Stomach (tissue), 9 donors: ENCODE measurements around the gene CLUH. TPM values are rescaled to one million over a fixed set of nuclear protein-coding genes. Genes with fewer than 3 reads are reported as not detected.
A peak's percentile ranks its signal among the peaks of the same experiment; 100 is the strongest.

Source experiments
- DNase-seq, 2 donors: peaks; one replicate each; pipeline versions ENCODE4 v3.0.0 to v3.0.0-alpha.2; 2013 to 2019
- H3K27ac ChIP-seq, 5 donors: fragments of 200-600 bp in 4 of 5; sonication (generic) in 4 of 5; one replicate each; pipeline ENCODE4 v1.5.1; 2013 to 2019; ENCODE audit warnings: mild to moderate bottlenecking in 1 of 5, moderate library complexity in 1 of 5
- H3K27me3 ChIP-seq, 3 donors: fragments of 200-600 bp; sonication (generic); one replicate each; pipeline ENCODE4 v1.5.1; 2017 to 2019; ENCODE audit warnings: mixed run types in 1 of 3
- H3K36me3 ChIP-seq, 4 donors: fragments of 200-600 bp; sonication (generic); 1 replicate in 3 of 4; 2 replicates in 1 of 4; pipeline ENCODE4 v1.5.1; 2016 to 2019
- H3K4me1 ChIP-seq, 4 donors: fragments of 200-600 bp; sonication (generic); one replicate each; pipeline ENCODE4 v1.5.1; 2016 to 2019
- H3K4me3 ChIP-seq, 4 donors: fragments of 200-600 bp; sonication (generic) in 3 of 4; one replicate each; pipeline ENCODE4 v1.5.1; 2016 to 2019; ENCODE audit warnings: mild to moderate bottlenecking in 1 of 4
- H3K9me3 ChIP-seq, 4 donors: fragments of 200-600 bp; sonication (generic); one replicate each; pipeline ENCODE4 v1.5.1; 2016 to 2019
- CTCF ChIP-seq, 7 experiments: fragments of 450-650 bp in 4 of 7; fragments of 200-600 bp in 3 of 7; sonication (generic) in 3 of 7; IDR thresholded peaks; one replicate each; pipeline ENCODE4 v1.5.1; 2016 to 2019; ENCODE audit warnings: antibody characterized with exemption in 7 of 7, control low read depth in 2 of 7, mild to moderate bottlenecking in 1 of 7
- EP300 ChIP-seq: sonication (generic); formaldehyde crosslinking; IDR thresholded peaks from one replicate; pipeline ENCODE4 v1.6.1; 2017; ENCODE audit warnings: antibody characterized with exemption
- POLR2A ChIP-seq, 4 donors: fragments of 450-650 bp; IDR thresholded peaks; one replicate each; pipeline ENCODE4 v1.6.1; 2016; ENCODE audit warnings: antibody characterized with exemption in 4 of 4, control low read depth in 2 of 4, mild to moderate bottlenecking in 1 of 4, moderate library complexity in 1 of 4
- POLR2AphosphoS5 ChIP-seq, 3 donors: sonication (generic); formaldehyde crosslinking; IDR thresholded peaks; one replicate each; pipeline ENCODE4 v1.6.1; 2016; ENCODE audit warnings: antibody characterized with exemption in 3 of 3
- WGBS, 5 donors: extraction: QIAGEN DNeasy Blood & Tissue Kit in 3 of 5; methylation state at CpG; one replicate each; pipeline versions ENCODE4 v1.1.5 to v1.1.7; 2013 to 2018; 5-methylcytosine and 5-hydroxymethylcytosine counted together
- intact Hi-C: fragments of 100-400 bp; cut with DNase I; formaldehyde crosslinking; loops from one replicate; pipeline ENCODE4 v1.15.1; 2023; ENCODE audit warnings: low total_unique reads
- polyA plus RNA-seq, 3 donors: library from polyadenylated mRNA; stranded (reverse); fragments of 200-250 nt; gene quantifications; one replicate each; pipeline ENCODE4 v1.2.3, GENCODE V29; 2013
- total RNA-seq, 5 donors: library from RNA; depleted of rRNA; stranded (reverse); fragments of >200 nt; gene quantifications; one replicate each; pipeline versions ENCODE4 v1.1.0 to v1.2.3, GENCODE V29; 2014 to 2016
- donor health status: healthy with polysubstance abuse.
- donor health status: Bipolar disorder and iron deficiency.
- donor health status: healthy.

The CLUH gene
- total and polyA plus RNA-seq, 8 donors: 17.6 to 417 (median 45.6) TPM

DNA sequence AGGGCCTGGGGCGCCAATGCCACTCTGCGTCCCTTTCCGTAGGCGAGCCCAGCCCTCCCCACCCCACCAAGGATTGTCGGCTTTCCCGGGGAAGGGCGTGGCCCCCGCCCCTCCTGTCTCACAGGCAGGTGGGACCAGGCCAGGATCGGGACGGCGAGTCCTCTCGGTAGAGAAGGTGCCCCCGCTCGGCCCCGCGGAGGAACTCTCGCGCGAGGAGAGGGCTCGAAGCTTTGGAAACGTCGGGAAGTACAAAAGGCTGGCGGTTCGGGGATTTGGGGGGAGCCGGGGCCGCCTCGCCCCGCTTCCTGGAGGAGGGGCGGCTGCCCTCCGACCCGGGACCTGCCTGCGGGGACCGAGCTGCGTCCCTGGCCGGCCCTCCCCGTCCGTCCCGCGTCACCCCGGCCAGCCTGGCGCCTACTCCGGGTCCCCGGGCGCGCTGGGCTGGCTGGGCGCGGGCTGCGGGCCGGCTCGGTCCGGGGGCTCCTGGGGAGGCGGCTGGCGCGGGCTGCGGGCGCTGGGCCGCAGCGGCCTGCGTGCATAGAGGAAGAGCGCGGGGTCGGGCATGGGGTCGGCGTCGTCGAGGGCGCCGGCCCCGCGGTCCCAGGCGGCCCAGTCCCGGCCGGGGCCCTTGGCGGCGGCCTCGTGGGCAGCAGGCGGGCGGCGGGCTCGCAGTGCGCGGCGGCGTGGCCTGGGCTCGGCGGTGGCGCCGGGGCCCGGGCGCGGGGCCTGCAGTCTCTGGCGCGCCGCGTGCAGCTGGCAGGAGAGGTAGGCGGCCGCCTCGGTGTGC is 12.6 kb upstream of the CLUH start:
- Histone ChIP-seq H3K36me3 (no peaks in the 10 kb centered on the region), H3K9me3 (no peaks in the 10 kb centered on the region), H3K27ac (peak overlapping the region in 2 of 5 donors; percentile 26 to 58), H3K4me3 (peak overlapping the region; percentile 29 to 50 (median 38)), H3K4me1 (peaks cover 12 to 21% (median 13%) of the 10 kb centered on the region in 4 donors), H3K27me3 (peaks cover 0 to 73% (median 38%) of the 10 kb centered on the region in 3 donors)
- 2 to 5% (median 3%) methylated on average over 11 to 98 of the region's 98 CpGs for WGBS, 5 donors
- intact Hi-C loops: no loop called here
- DNase-seq: peak in 1 of 2 donors; percentile 86
- no peak for TF ChIP-seq POLR2AphosphoS5 (IDR thresholded peaks at IDR 0.05)

GRCh38 chr17:2723505-2723996 is 12.0 kb upstream of the CLUH start:
- intact Hi-C loops: no loop called here
- DNase-seq: peak in 1 of 2 donors; percentile 60
- H3K27me3 ChIP-seq: peaks cover 0 to 73% (median 38%) of the 10 kb centered on the region in 3 donors
- peaks cover 12 to 21% (median 13%) of the 10 kb centered on the region in 4 donors for H3K4me1 ChIP-seq
- no peaks in the 10 kb centered on the region for H3K36me3 ChIP-seq
- peak overlapping the region; percentile 29 to 50 (median 38) for H3K4me3 ChIP-seq
- peak overlapping the region in 2 of 5 donors; percentile 26 to 58 for H3K27ac ChIP-seq
- TF ChIP-seq CTCF (IDR thresholded peaks at IDR 0.05) (no peak), EP300 (no peak), POLR2AphosphoS5 (IDR thresholded peaks at IDR 0.05) (no peak), POLR2A (IDR thresholded peaks at IDR 0.05) (no peak)
- H3K9me3 ChIP-seq: no peaks in the 10 kb centered on the region
- 10 to 23% (median 19%) methylated on average over 2 to 18 of the region's 18 CpGs for whole genome bisulfite sequencing, 5 donors

DNA sequence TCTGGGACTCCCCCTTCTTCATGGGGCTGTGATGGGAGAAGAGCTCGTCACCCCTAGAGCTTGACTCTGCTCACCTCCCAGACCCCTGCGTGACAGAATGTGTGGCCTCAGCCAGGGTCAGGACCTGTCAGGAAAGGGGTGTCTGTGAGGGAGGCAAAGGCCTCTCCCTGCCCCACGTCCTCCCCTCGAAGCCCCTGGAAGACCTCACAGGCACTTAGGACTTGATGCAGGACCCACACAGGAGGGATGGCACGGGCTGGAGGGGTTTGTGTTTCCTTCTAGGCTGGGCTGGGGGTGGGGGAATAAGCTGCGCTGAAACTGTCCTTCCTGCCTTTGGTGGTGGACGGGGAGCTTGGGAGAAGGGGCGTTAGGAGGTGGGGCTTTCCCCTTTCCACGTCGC is 11.0 kb upstream of the CLUH start:
- H3K27me3 ChIP-seq: peaks cover 0 to 64% (median 38%) of the 10 kb centered on the region in 3 donors
- H3K4me3 ChIP-seq: no peak overlapping the region
- H3K4me1 ChIP-seq: peaks cover 12 to 21% (median 13%) of the 10 kb centered on the region in 4 donors
- H3K9me3 ChIP-seq: no peaks in the 10 kb centered on the region
- 63 to 77% (median 72%) methylated on average over 10 of the region's 10 CpGs for WGBS, 5 donors
- intact Hi-C loops: no loop called here
- no peak overlapping the region for H3K27ac ChIP-seq
- DNase-seq: peak in 1 of 2 donors; percentile 4
- no peaks in the 10 kb centered on the region for H3K36me3 ChIP-seq
- TF ChIP-seq EP300: no peak
- no peak for TF ChIP-seq POLR2A (IDR thresholded peaks at IDR 0.05)
- no peak for TF ChIP-seq POLR2AphosphoS5 (IDR thresholded peaks at IDR 0.05)
- no peak for TF ChIP-seq CTCF (IDR thresholded peaks at IDR 0.05)

DNA sequence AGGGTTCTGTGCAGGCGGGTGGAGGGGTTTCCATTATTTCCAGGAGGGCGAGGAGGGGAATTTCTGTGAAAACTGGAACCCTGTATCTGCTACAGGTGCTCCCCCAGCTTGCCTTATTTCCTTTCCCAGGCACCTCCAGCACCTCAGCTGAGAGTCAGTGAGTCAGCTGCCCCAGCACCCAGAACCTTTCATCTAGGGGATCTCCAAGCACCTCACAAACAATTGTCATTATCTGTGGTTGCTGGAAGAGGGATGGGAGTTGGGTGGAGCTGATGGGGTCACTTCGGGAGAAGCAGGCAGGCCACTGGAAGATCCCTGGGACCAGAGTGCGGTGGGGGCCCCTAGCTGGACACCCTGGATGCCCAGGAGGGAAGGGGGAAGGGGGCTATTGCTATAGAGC is 10.0 kb upstream of the CLUH start:
- WGBS, 5 donors: 58 to 70% (median 62%) methylated on average over 4 of the region's 4 CpGs
- TF ChIP-seq CTCF (IDR thresholded peaks at IDR 0.05) (no peak), EP300 (no peak), POLR2A (IDR thresholded peaks at IDR 0.05) (no peak), POLR2AphosphoS5 (IDR thresholded peaks at IDR 0.05) (no peak)
- DNase-seq: no peak

More for the DNA sequence above, 10.0 kb upstream of the CLUH start:
- Histone ChIP-seq H3K4me1 (peaks cover 12 to 21% (median 13%) of the 10 kb centered on the region in 4 donors), H3K9me3 (no peaks in the 10 kb centered on the region), H3K4me3 (no peak overlapping the region), H3K27me3 (peaks cover 0 to 54% (median 33%) of the 10 kb centered on the region in 3 donors), H3K27ac (no peak overlapping the region), H3K36me3 (no peaks in the 10 kb centered on the region)
- intact Hi-C loops: no loop called here
